HG03571 (cell line): Measurements from ENCODE around the gene GRAMD4.

Experiments
- ATAC-seq: cut with Tn5 transposase; IDR thresholded peaks from one replicate; pipeline ENCODE4 v1.9.1; 2021; ENCODE audit not compliant: unreplicated experiment

The GRAMD4 gene

GRCh38 chr22:46666577-46667244, 46.5 kb downstream of the GRAMD4 start:
- ATAC-seq: no peak

GRCh38 chr22:46667245-46667623, 47.0 kb downstream of the GRAMD4 start:
- ATAC-seq: no peak

- no peak for ATAC-seq
Measured at GRCh38 chr22:46668116-46668515, 47.9 kb downstream of the GRAMD4 start.

GRCh38 chr22:46669201-46669600, 49.0 kb downstream of the GRAMD4 start:
- no peak for ATAC-seq

- ATAC-seq: no peak
Measured at GRCh38 chr22:46671824-46672432, 51.7 kb downstream of the GRAMD4 start.

- ATAC-seq: no peak
Measured at GRCh38 chr22:46672731-46673130, 52.5 kb downstream of the GRAMD4 start.

- ATAC-seq: no peak
Measured at GRCh38 chr22:46673205-46673604, 53.0 kb downstream of the GRAMD4 start.

GRCh38 chr22:46673662-46674236, 53.6 kb downstream of the GRAMD4 start:
- no peak for ATAC-seq

GRCh38 chr22:46674367-46674781, 54.2 kb downstream of the GRAMD4 start:
- no peak for ATAC-seq

- ATAC-seq: no peak
Measured at GRCh38 chr22:46674906-46675305, 54.7 kb downstream of the GRAMD4 start.

GRCh38 chr22:46675479-46675878, 55.3 kb downstream of the GRAMD4 start:
- no peak for ATAC-seq

GRCh38 chr22:46675938-46676337, 55.8 kb downstream of the GRAMD4 start:
- ATAC-seq: no peak

- no peak for ATAC-seq
Measured at GRCh38 chr22:46676479-46676878, 56.3 kb downstream of the GRAMD4 start.

GRCh38 chr22:46676881-46677280, 56.7 kb downstream of the GRAMD4 start:
- ATAC-seq: no peak

- no peak for ATAC-seq
Measured at GRCh38 chr22:46677323-46678002, 57.3 kb downstream of the GRAMD4 start.

GRCh38 chr22:46678003-46678657, 57.9 kb downstream of the GRAMD4 start:
- ATAC-seq: no peak

- ATAC-seq: no peak
Measured at GRCh38 chr22:46678785-46679700, 58.9 kb downstream of the GRAMD4 start.

- ATAC-seq: no peak
Measured at GRCh38 chr22:46679706-46680269, 59.6 kb downstream of the GRAMD4 start.

- ATAC-seq: no peak
Measured at GRCh38 chr22:46681010-46681409, 60.8 kb downstream of the GRAMD4 start.
